Transverse colon (tissue), 4 donors: Measurements from ENCODE around the gene CD96. TPM values are rescaled to one million over a fixed set of nuclear protein-coding genes. Genes with fewer than 3 reads are reported as not detected.
"Not testable (repeated sequence)": the region's sequence is repeated elsewhere in the genome, so short reads cannot be mapped to it uniquely, and the experiment has no call there.

Experiments
- DNase-seq: peaks from one replicate; pipeline ENCODE4 v3.0.0-alpha.2; 2019
- H3K27ac ChIP-seq, 4 donors: fragments of 200-600 bp; sonication (generic); 2 replicates each; pipeline ENCODE4 v1.5.1; 2016 to 2018; ENCODE audit warnings: inconsistent platforms in 4 of 4
- H3K27me3 ChIP-seq: fragments of 200-600 bp; sonication (generic); 2 replicates; pipeline ENCODE4 v1.5.1; 2017; ENCODE audit warnings: inconsistent platforms
- H3K36me3 ChIP-seq, 4 donors: fragments of 200-600 bp; sonication (generic); 2 replicates each; pipeline ENCODE4 v1.5.1; 2017 to 2019; ENCODE audit warnings: inconsistent platforms in 4 of 4
- H3K4me1 ChIP-seq, 4 donors: fragments of 200-600 bp; sonication (generic); 2 replicates each; pipeline ENCODE4 v1.5.1; 2017 to 2020; ENCODE audit warnings: inconsistent platforms in 4 of 4
- H3K4me3 ChIP-seq, 4 donors: fragments of 200-600 bp; sonication (generic); 1 replicate in 1 of 4; 2 replicates in 3 of 4; pipeline versions ENCODE4 v1.5.1 to v1.6.1; 2017 to 2019; ENCODE audit warnings: inconsistent platforms in 4 of 4
- H3K9me3 ChIP-seq, 2 donors: fragments of 200-600 bp; sonication (generic); 2 replicates each; pipeline ENCODE4 v1.5.1; 2017 to 2019; ENCODE audit warnings: inconsistent platforms in 2 of 2
- CTCF ChIP-seq, 5 experiments: fragments of 200-600 bp in 3 of 5; fragments of 450-650 bp in 2 of 5; sonication (generic) in 3 of 5; IDR thresholded peaks; 1 replicate in 2 of 5; 2 replicates in 3 of 5; pipeline ENCODE4 v1.5.1; 2016 to 2017; ENCODE audit warnings: antibody characterized with exemption in 5 of 5, inconsistent platforms in 3 of 5, mild to moderate bottlenecking in 2 of 5, moderate library complexity in 1 of 5
- EP300 ChIP-seq: sonication (generic); formaldehyde crosslinking; IDR thresholded peaks from one replicate; pipeline ENCODE4 v1.6.1; 2017; ENCODE audit warnings: antibody characterized with exemption, low read depth
- POLR2A ChIP-seq: fragments of 450-650 bp; IDR thresholded peaks from one replicate; pipeline ENCODE4 v1.6.1; 2016; ENCODE audit warnings: antibody characterized with exemption, mild to moderate bottlenecking, moderate library complexity
- POLR2AphosphoS5 ChIP-seq, 3 donors: sonication (generic); formaldehyde crosslinking; IDR thresholded peaks; one replicate each; pipeline ENCODE4 v1.6.1; 2016; ENCODE audit warnings: antibody characterized with exemption in 3 of 3
- WGBS, 2 donors: methylation state at CpG; one replicate each; pipeline ENCODE4 v1.1.5; 2018; ENCODE audit warnings: low coverage in 1 of 2; 5-methylcytosine and 5-hydroxymethylcytosine counted together
- in situ Hi-C, 4 donors: fragments of 200-750 bp; cut with MboI; loops; one replicate each; pipeline versions ENCODE4 v1.15.0 to v1.15.1; 2017; ENCODE audit warnings: low sequenced_read_pairs in 3 of 4, low pct_ligation_motif_present in 1 of 4, low pct_unique_long_range_greater_than_20kb in 1 of 4
- intact Hi-C: fragments of 100-400 bp; cut with DNase I; formaldehyde crosslinking; loops from one replicate; pipeline ENCODE4 v1.15.1; 2023; ENCODE audit warnings: low total_unique reads
- total RNA-seq, 4 donors: library from RNA; depleted of rRNA; stranded (reverse); fragments of >200 nt; gene quantifications; one replicate each; pipeline ENCODE4 v1.1.0, GENCODE V29; 2016

The CD96 gene
- total RNA-seq, 4 donors from 2014 or later, result 5.5 to 24.3 (median 13.0) TPM

- in situ Hi-C loops, result no loop called here
- Histone ChIP-seq H3K4me1 (no peaks in the 10 kb centered on the region), H3K27ac (no peak overlapping the region), H3K27me3 (no peaks in the 10 kb centered on the region), H3K9me3 (peaks cover 0 to 6% of the 10 kb centered on the region in 2 donors), H3K4me3 (no peak overlapping the region), H3K36me3 (no peaks in the 10 kb centered on the region)
- intact Hi-C loops, result no loop called here
- 74 to 80% methylated on average over 1 to 2 of the region's 2 CpGs for WGBS, 2 donors
- no peak for DNase-seq
- no peak for TF ChIP-seq EP300
- TF ChIP-seq POLR2A, result no peak
- no peak for TF ChIP-seq CTCF (IDR thresholded peaks at IDR 0.05)
- TF ChIP-seq POLR2AphosphoS5 (IDR thresholded peaks at IDR 0.05), result no peak
Measured at GRCh38 chr3:111627092-111627491, 85.1 kb downstream of the CD96 start.

GRCh38 chr3:111629018-111629417 is 87.0 kb downstream of the CD96 start:
- in situ Hi-C loops, H3K27me3 ChIP-seq, H3K4me1 ChIP-seq, H3K36me3 ChIP-seq, H3K4me3 ChIP-seq, H3K9me3 ChIP-seq, DNase-seq, intact Hi-C loops, H3K27ac ChIP-seq: not testable (repeated sequence)
- 88 to 100% methylated on average over 1 of the region's 1 CpG for WGBS, 2 donors

DNA sequence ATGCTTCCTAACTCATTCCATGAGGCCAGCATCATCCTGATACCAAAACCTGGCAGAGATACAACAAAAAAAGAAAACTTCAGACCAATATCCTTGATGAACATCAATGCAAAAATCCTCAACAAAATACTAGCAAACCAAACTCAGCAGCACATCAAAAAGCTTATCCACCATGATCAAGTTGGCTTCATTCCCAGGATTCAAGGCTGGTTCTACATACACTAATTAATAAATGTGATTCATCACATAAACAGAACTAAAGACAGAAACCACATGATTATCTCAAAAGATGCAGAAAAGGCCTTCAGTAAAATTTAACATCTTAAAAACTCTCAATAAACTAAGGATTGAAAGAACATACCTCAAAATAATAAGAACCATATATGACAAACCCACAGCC is 88.6 kb downstream of the CD96 start:
- H3K4me1 ChIP-seq, H3K36me3 ChIP-seq, H3K4me3 ChIP-seq, in situ Hi-C loops, H3K9me3 ChIP-seq, DNase-seq, H3K27ac ChIP-seq, intact Hi-C loops, H3K27me3 ChIP-seq: not testable (repeated sequence)

- in situ Hi-C loops, result no loop called here
Measured at GRCh38 chr3:111635403-111635802, 93.4 kb downstream of the CD96 start.

GRCh38 chr3:111636366-111636885 is 94.4 kb downstream of the CD96 start:
- intact Hi-C loops, result no loop called here
- H3K4me1 ChIP-seq, result no peaks in the 10 kb centered on the region
- no peak overlapping the region for H3K4me3 ChIP-seq
- in situ Hi-C loops, result no loop called here
- DNase-seq, result no peak
- no peak overlapping the region for H3K27ac ChIP-seq
- TF ChIP-seq POLR2A (no peak), CTCF (IDR thresholded peaks at IDR 0.05) (no peak), POLR2AphosphoS5 (IDR thresholded peaks at IDR 0.05) (no peak), EP300 (no peak)
- H3K9me3 ChIP-seq, result no peaks in the 10 kb centered on the region
- no peaks in the 10 kb centered on the region for H3K27me3 ChIP-seq
- H3K36me3 ChIP-seq, result no peaks in the 10 kb centered on the region
- 81 to 100% methylated on average over 2 to 4 of the region's 4 CpGs for WGBS, 2 donors

More at GRCh38 chr3:111635403-111635802, 93.4 kb downstream of the CD96 start:
- intact Hi-C loops, result no loop called here
- Histone ChIP-seq H3K27me3 (no peaks in the 10 kb centered on the region), H3K4me1 (no peaks in the 10 kb centered on the region), H3K27ac (no peak overlapping the region), H3K9me3 (no peaks in the 10 kb centered on the region), H3K4me3 (no peak overlapping the region), H3K36me3 (no peaks in the 10 kb centered on the region)
- no peak for DNase-seq
- TF ChIP-seq EP300 (no peak), POLR2A (no peak), POLR2AphosphoS5 (IDR thresholded peaks at IDR 0.05) (no peak), CTCF (IDR thresholded peaks at IDR 0.05) (no peak)
- WGBS, 2 donors, result 78 to 84% methylated on average over 2 of the region's 2 CpGs
